EL (cell line): Measurements from ENCODE around the gene SLC16A5.
"Not testable (repeated sequence)": the region's sequence is repeated elsewhere in the genome, so short reads cannot be mapped to it uniquely, and the experiment has no call there.

Experiments used
- DNase-seq: peaks from one replicate; pipeline ENCODE4 v3.0.0-alpha.2; 2016

The SLC16A5 gene, protein sequence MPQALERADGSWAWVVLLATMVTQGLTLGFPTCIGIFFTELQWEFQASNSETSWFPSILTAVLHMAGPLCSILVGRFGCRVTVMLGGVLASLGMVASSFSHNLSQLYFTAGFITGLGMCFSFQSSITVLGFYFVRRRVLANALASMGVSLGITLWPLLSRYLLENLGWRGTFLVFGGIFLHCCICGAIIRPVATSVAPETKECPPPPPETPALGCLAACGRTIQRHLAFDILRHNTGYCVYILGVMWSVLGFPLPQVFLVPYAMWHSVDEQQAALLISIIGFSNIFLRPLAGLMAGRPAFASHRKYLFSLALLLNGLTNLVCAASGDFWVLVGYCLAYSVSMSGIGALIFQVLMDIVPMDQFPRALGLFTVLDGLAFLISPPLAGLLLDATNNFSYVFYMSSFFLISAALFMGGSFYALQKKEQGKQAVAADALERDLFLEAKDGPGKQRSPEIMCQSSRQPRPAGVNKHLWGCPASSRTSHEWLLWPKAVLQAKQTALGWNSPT

DNA sequence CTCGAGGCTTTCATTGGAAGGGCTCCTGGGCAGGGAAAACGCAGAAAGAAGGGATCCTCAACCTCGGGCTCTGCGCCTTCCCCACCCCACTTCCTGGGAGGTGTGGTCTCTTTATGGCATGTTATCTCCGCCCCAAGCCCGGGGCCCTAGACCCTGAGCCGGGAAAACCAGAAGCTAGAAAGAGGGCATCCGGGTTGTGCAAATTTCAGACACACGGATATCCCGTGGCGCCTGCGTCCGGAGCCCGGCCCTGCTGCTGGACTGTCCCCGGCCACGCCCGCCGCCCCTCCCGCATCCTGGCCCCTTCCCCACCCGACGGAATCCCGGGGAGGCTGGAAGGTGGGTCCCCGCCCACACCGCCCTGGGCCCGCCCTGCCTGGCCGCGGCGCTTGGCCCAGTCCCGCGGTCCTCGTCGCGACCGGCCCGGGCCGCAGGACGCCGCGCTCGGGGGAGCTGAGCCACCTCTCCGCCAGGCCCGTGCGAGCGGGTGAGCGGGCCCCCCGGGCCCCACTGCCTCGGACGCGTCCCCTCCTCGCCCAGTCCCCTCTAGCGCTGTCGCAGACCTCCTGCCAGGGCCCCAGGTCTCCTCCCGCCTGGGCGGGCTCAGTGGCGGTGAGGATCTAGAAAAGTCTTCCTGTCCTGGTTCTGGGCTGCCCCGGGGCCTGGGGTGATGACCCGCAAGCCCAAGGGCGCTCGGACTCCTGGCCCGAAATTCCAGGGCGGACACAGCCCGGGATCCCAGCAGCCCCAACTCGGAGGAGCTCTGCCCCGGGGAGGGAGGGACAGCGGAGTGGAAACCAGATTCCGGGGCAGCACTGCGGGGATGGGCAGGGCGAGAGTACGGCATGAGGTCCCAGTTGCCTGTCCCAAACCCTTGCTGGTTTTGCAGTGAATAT, at the start of gene SLC16A5:
Gene SLC16A5, plus strand, starts transcription at position 397 of the 896 bp plus-strand sequence. CDS start 5,683 bp downstream, outside the sequence.
- DNase-seq: peak; percentile 97

DNA sequence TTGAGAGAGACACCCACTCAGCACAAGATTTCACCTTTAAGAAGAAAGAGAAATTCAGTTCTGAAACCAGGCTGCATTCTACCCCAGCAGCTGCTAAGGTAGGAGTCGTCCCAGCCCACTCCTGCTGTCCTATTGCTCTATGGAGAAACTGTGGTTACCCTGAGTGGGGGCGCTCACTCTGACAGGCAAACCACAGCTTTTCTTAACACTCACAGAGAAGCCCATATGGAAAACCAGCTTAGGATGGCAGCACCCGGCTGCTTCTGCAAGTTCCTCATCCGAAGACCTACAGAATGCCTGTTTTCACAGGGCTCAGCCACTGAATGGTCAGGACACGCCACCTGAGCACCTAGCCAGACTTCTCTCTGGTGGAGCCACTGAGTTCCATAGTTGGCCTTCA, 48.5 kb upstream of the SLC16A5 start:
- no peak for DNase-seq

DNA sequence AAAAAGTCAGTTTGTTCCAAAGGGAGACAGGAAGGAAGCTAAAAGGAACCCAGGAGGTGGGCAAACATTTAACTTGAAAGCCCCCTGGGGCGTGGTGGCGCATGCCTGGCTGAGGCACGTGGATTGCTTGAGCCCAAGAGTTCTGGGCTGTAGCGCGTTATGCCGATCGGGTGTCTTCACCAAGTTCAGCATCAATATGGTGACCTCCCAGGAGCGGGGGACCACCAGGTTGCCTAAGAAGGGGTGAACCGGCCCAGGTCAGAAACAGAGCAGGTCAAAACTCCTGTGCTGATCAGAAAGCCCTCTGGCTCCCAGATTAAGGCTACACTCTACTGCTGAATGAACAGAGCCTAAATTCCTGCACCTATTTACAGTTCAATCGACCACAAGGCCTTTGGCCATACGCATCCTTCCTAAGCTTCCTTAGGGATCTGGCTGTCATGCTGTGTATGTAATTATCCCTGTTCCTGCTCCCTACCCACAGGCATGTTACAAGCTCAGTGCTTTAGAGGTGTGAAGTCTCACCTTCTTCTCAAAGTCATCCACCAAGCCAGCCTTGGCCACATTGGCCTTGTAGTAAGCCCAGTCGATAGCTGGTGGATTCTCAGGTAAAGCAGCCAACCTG, 46.0 kb upstream of the SLC16A5 start:
- no peak for DNase-seq

DNA sequence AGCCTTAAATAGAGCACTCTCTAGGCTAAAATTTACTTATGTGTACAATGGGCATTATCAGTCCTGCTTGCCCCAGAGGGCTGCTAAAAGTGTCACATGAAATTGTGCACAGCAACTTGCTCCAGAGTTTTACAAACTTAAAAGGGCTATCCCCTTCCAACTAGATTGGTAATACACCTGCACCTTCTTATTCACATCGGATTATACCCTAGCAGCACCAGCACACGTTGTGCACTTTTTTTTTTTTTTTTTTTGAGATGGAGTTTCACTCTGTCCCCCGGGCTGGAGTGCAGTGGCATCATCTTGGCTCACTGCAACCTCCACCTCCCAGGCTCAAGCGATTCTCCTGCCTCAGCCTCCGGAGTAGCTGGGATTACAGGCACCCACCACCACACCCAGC, 44.0 kb upstream of the SLC16A5 start:
- not testable (repeated sequence) for DNase-seq

DNA sequence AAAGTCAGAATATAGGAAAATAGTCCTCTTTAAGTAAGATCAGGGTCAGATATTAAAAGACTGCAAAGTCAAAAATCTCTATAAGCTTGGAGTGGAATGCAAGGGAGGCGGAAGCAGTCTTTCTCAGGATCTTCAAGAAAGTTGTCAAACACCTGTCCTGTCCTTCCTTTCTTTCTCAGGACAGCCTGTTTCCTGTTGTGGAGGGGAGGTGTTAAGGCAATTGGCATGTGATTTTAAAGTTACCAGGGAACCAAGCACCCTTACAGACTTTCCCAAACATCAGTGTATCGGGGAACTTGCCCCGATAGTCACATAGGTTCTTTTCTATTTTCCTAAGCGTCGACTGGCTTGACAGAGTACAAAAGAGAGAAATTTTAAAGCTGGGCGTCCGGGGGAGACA, 43.0 kb upstream of the SLC16A5 start:
- DNase-seq: no peak

DNA sequence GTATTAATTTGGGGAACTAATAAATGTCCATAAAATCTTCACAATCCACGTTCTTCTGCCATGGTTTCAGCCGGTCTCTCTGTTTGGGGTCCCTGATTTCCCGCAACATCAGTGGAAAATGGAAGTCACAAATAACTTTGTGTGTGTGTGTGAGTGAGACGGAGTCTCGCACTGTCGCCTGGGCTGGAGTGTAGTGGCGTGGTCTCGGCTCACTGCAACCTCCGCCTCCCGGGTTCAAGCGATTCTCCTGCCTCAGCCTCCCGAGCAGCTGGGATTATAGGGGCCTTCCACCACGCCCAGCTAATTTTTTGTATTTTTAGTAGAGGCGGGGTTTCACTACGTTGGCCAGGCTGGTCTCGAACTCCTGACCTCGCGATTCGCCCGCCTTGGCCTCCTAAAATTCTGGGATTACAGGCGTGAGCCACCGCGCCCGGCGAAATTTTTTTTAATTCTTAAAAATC, 41.8 kb upstream of the SLC16A5 start:
- DNase-seq: not testable (repeated sequence)

DNA sequence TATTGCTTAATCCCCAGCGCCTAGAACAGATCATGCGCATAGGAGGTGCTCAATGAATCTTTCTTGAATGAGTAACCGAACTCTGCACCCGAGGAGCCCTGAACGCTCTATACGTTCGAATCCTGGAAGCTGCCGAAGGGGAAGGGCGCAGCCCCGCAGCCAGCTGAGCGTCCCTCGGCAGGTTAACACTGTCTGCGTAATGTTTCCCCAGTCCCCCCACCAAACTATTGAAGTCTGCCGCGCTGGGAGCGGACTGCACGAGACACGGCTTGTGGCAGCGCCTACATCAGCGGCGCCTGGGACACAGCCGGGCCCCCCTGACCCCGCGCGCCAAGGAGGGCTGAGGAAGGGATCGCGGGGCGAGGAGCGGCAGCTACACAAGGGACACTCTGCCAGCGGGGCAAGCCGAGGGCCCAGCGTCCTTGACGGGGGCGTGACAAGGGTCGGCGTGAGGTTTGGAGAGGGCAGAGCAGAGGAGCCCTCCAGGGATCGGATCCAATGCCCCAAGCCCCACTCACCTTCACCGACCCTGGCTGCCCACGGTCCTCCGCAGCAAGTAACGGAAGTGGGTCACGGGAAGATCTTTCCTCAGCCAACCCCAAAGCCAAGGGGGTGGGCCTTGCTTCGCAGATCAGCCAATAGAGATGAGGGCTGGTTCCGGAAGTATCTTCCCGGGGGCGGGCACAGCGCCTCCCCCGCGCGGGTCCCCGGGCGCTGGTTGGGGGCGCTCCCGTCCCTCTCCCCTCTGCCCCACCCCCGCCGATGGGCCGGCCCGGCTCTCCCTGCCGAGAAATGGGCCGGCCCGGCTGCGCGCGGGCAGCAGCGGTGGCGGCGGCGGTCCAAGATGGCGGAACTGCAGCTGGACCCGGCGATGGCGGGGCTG, 41.1 kb upstream of the SLC16A5 start, which contains the start of the genes ATP5PD and KCTD2:
Gene ATP5PD, minus strand, starts transcription at position 563 of the 883 bp plus-strand sequence. CDS start 4,319 bp downstream, outside the sequence.
Gene KCTD2, plus strand, starts transcription at position 819 of the 883 bp plus-strand sequence. Its CDS starts 26 bp downstream, at position 845.
- peak; percentile 98 for DNase-seq

DNA sequence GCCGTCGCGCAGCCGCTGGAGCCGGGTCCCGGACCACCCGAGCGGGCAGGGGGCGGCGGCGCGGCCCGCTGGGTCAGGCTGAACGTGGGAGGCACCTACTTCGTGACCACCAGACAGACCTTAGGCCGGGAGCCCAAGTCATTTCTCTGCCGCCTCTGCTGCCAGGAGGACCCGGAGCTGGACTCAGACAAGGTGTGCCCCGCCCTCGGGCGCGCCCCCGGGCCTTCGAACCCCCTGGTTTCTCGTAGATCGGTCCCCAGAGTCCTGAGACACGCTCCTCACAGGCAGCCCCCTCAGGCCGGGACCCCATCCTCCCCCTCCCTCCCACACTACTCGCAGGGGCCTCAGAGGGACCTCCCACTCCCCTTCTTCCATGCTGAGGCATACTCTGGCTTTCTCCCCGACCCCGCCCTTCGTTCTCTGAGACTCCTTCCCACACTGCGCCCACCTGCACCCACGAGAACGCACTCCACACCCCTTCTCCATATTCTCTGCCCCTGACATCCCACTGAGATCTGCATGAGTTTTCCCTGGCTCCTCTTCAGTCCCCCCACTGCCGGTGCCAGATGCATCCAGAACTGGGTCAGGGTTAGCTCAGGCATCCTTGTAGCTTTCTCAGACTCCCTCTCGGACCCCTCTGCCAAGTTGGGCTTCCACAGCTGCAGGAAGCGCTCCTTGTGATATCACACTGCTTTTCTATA, 40.2 kb upstream of the SLC16A5 start:
- no peak for DNase-seq

DNA sequence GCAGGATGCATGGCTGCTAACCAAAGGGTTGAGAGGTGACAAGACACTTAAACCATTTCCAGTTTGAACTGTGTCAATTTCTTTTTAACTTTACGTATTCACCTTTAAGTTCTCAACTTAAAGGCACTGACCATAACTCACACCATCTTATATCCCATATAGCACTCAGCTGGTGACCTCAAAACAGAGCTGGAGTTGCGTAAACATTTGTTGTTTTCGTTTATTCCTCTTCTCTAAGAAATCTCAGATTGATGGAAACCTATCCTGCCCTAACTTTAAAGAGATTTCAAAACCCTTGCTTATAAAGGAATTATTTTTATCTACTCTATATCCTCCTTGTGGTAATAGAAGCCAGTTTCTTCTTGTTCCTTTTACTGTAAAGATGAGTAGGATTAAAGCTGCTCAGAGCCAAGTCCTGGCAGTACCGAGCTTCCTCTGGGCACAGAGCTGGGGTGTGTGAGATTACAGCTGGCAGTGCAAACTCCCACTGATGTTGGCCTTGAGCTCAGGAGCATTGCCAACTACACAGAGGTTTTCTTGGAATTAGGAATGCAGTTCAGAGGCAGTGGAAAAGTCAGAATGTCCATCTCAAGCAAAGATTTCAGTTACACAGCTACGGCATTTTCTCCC, 39.4 kb upstream of the SLC16A5 start:
- no peak for DNase-seq

DNA sequence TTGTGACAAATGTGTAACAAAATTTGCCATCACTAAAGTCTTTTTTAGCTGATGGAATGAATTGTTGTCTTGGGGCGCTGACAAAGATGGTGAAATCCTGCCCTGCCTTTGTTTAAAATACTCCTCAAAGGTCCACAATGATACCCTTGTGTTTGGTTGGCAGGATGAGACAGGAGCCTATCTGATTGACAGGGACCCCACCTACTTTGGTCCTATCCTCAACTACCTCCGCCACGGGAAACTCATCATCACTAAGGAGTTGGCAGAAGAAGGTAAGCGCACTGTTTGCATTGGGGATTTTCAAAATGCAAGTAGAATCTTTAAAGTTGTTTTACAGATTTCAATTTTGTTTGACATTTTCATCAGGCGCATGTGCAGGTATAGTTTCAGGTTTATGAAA, 38.7 kb upstream of the SLC16A5 start:
- DNase-seq: no peak

DNA sequence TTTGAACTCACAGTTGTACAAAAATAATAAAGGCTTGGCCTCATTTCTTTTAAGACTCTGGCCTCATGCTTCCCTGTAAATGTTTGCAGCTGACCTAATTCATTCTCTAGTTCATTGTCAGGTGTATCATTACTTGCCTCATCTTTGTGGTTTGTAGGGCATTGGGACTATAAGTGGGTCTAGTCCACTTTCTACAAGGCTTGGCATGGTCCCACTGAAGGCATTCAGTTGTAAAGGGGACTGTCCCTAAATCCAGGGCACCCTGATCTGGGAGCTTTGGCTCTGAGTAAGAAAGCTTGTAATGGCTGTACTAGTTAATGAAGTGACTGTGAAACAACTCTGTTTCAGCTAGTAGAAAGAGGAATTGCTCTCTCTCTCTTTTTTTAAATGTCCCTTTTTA, 38.0 kb upstream of the SLC16A5 start:
- DNase-seq: no peak

DNA sequence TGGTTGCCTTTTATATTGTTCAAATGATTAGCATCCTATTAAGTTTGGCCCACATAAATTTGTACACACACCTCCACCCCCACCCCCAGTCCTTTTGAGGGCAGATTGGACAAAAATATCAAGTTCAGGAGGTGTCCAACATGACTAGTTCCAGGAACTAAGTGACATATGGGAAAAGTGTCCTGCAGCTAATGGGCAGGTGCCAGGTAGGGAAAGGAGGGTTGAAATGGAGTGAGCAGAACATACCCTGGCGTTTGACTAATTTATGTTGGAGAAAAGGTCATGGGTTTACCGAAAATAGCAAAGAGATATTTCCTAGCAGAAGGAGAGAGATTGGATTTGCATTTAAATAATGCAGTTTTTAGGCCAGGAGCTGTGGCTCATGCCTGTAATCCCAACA, 35.8 kb upstream of the SLC16A5 start:
- DNase-seq: no peak

DNA sequence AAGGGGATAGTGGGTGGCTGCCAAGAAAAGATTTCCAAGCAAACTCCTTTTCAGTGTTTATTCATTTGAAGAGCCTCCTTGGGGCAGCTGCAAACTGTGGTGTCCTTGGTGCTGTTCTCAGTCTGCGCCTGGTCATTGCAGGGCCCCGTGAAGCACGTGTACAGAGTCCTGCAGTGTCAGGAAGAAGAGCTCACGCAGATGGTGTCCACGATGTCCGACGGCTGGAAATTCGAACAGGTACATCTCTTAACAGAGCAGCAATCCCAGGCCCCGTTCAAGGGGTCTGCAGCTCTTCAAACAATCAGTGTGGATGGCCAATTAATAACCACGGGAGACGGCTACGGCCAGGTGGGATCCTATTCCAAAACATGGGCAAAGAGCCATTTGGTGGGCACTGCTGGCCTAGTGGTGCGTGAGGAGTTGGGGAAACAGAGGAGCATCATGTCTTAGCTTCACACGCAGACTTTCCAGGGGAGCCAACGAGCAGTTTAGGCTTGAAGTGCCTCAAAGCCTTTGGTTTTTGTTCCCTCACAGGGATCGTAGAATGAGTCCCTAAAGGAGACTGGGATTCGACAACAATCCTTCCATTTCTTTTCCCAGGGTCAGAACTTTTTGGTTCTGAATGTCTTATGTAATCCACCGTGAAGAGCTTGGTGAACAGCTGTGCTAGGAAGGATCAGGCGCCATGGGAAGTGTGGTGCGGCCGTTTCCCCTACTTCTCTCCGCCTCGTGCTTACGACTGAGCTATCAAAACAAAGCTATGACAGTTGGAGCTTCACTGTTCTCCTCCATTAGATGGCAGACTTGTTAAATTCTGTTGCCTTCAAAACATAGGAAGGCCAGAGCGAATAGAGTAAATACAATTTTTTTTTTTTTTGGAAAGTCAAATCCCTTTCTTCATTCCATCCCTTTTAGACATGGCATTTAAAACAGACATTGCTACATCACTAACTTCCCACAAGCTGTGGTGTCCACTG, 28.1 kb upstream of the SLC16A5 start:
- peak; percentile 53 for DNase-seq

DNA sequence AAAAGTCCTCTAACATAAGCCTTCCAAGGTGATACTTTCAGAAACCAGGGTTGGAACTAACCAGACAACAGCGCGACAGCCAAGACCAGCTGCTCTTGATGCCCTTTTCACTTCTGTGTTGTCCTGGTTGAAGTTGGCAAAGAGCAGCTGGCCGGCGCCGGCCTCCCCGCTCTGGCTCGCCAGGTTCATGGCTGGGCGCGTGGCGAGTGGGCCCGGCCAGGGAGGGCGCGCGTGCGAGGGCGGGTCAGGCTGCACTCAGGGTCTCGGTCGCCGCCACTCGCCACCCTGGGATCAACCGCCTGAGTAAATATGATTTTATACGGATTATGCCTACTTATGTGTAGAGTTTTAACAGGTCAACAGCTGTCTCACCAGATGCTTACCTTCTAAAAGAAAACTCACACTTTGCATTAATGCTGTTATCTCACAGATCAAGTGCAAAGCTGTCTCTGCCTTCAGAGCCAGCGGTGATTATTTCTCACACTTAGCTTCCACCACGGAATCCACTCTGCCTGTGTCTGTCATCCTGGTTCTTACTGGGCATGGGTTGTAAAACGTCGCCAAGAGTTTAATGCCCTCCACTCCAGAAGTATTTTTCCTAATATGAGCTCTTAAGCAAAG, 27.2 kb upstream of the SLC16A5 start:
- no peak for DNase-seq

DNA sequence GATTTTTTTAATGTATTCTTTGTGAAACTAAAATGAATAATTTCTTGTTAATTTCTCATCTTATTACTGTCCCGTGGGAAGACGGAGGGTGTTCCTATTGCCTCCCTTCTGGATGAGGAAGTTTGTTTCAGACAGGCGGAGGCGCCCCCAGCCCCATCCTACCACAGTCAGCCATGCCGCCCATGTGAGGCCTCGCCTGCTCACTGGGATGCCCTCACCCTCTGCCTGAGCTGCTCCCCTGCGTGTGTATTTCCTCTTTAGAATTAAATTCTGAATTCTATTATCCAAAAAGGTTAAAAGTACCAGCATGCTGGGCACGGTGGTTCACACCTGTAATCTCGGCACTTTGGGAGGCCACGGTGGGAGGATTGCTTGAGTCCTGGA, 26.7 kb upstream of the SLC16A5 start:
- DNase-seq: no peak

DNA sequence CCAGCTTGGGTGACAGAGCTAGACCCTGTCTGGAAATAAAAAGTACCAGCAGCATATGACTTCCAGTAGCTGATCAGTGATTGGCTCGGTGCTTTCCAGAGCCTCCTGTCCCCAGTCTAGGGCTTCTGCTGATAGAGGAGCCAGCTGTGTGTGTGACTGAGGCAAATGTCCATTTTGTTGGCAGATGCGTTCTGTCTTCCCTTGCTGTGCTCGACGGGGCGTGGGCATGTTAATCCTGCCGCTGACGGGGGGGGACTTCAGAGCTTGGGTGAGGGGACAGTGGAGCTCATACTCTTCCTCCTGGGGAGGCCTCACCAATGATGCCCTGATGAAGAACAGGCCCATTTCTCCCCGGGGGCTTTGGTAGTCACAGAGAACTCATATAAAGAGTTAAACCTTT, 26.1 kb upstream of the SLC16A5 start:
- DNase-seq: no peak

DNA sequence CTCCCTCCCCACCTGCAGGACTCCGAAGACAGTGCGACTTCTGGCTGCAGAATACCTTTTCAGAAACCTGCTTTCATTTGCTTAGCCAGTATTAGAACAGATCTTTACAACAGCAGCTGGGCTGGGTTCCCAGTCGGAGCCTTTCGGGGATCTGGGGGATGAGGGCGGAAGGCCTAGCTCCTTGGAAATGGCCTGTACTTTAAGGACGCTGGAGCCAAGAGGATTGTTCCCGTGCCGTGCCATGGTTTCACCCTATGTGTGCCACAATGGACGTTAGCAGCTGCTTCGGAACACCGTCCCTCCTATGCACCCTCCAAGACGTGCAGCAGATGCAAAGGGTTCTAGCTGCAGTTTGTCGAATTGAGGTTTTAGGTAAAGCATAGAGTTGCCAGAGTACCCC, 24.6 kb upstream of the SLC16A5 start:
- no peak for DNase-seq

DNA sequence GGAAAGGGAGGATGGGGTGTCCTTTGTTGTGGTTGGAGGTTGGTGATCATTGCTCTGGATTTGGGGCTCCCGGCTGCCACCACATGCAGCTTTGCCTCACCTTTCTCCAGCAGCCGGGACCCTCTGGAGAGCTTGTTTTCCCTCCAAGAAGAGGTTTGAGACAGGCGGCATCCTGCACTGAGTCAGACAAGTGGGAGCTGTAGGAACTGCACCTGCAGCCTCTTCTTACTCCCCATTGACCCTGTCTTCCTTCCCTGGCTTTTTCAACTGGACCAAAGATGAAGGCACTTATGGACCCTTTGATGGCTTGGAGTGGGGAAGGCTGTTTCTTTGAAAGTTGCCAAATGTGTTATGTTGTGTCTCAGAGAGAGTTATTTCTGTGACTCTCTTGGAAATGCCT, 24.1 kb upstream of the SLC16A5 start:
- no peak for DNase-seq

DNA sequence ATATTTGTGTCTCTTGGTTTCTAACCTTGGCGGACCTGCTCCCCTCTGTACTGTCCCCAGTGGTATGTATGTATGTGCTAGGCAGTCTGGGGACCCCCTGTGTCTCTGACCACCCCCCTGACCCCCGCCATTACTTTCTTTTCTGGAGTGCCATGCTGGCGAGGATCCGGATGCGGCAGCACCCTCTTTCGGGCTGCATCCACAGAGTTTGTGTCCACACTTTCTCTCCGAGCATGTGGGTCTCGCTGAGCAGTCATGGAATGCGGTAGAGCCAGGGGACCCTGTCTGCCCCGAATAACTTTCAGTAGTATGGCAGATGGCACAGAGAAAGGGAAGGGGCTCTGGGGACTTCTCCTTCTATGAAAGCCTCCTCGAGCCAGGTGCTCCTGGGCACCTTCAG, 23.7 kb upstream of the SLC16A5 start:
- no peak for DNase-seq
